ENCODE measurements around the gene TRPM1.

GRCh38 chr15:31089368-31090047, 12.0 kb downstream of the TRPM1 start:
- TF ChIP-seq POLR2A (IDR thresholded peaks at IDR 0.05; ENCODE audit: low read length): no peak
- TF ChIP-seq GATA1 (IDR thresholded peaks at IDR 0.05; ENCODE audit: low read depth, low read length): no peak

All from erythroblast (primary cell).